HTR-8/SVneo (cell line): ENCODE data around the gene GDF2.

ENCODE experiments used
- DNase-seq: peaks from one replicate; pipeline ENCODE4 v3.0.0; 2011; ENCODE audit warnings: low spot score, mixed read lengths; ENCODE audit not compliant: insufficient read length
- FAIRE-seq: peaks from 2 replicates; lab custom pipeline; 2011; peaks lifted over from hg19 to GRCh38; lab: Jason Lieb, UNC

GDF2 gene

GRCh38 chr10:47364366-47364765 lies 42.1 kb downstream of the GDF2 start:
- no peak for DNase-seq
- no peak for FAIRE-seq

- FAIRE-seq, result no peak
- no peak for DNase-seq
These were observed 42.7 kb downstream of the GDF2 start for GRCh38 chr10:47364911-47365310.

GRCh38 chr10:47365431-47366180 lies 43.4 kb downstream of the GDF2 start:
- DNase-seq (no peak), FAIRE-seq (no peak)

- no peak for FAIRE-seq
- no peak for DNase-seq
These were observed 44.0 kb downstream of the GDF2 start for GRCh38 chr10:47366181-47366631.

GRCh38 chr10:47366731-47367460 lies 44.6 kb downstream of the GDF2 start:
- FAIRE-seq (no peak), DNase-seq (no peak)

- DNase-seq (no peak), FAIRE-seq (no peak)
These were observed 45.4 kb downstream of the GDF2 start for GRCh38 chr10:47367646-47368045.

GRCh38 chr10:47368431-47369180 lies 46.4 kb downstream of the GDF2 start:
- no peak for FAIRE-seq
- no peak for DNase-seq

GRCh38 chr10:47369251-47369894 lies 47.1 kb downstream of the GDF2 start:
- DNase-seq (no peak), FAIRE-seq (no peak)

- FAIRE-seq, result no peak
- no peak for DNase-seq
These were observed 47.9 kb downstream of the GDF2 start for GRCh38 chr10:47370015-47370767.

- DNase-seq, result no peak
- FAIRE-seq, result no peak
These were observed 48.6 kb downstream of the GDF2 start for GRCh38 chr10:47370878-47371277.

- no peak for FAIRE-seq
These were observed 49.6 kb downstream of the GDF2 start for GRCh38 chr10:47371629-47372485.

GRCh38 chr10:47372726-47373125 lies 50.5 kb downstream of the GDF2 start:
- FAIRE-seq (no peak), DNase-seq (no peak)

More at GRCh38 chr10:47371629-47372485, 49.6 kb downstream of the GDF2 start:
- DNase-seq, result no peak

GRCh38 chr10:47374611-47375536 lies 52.6 kb downstream of the GDF2 start:
- no peak for DNase-seq
- no peak for FAIRE-seq

GRCh38 chr10:47376522-47377220 lies 54.4 kb downstream of the GDF2 start:
- DNase-seq, result no peak
- FAIRE-seq, result no peak
